Activated T-cell treated with anti-CD3 and anti-CD28 coated beads, Interleukin-2, amount 50 U/mL, for 4 hours (primary cell): ENCODE data around the gene SNAP47. TPM values are rescaled to one million over a fixed set of nuclear protein-coding genes. Genes with fewer than 3 reads are reported as not detected.

Source experiments
- ATAC-seq, 2 donors: fragments of 200-7000 bp; cut with Tn5 transposase; one replicate each; pipeline ENCODE4 v1.10.0; 2021
- DNase-seq: peaks from one replicate; pipeline ENCODE4 v3.0.0-alpha.2; 2020
- H3K27me3 Mint-ChIP-seq: one replicate; pipeline ENCODE4 v1.8.0; 2021; ENCODE audit warnings: low read depth, mixed read lengths
- H3K36me3 Mint-ChIP-seq: one replicate; pipeline ENCODE4 v1.8.0; 2022; ENCODE audit warnings: mixed read lengths; ENCODE audit not compliant: insufficient read depth
- H3K4me1 Mint-ChIP-seq: one replicate; pipeline ENCODE4 v1.8.0; 2021; ENCODE audit warnings: low read depth, mixed read lengths
- H3K4me3 Mint-ChIP-seq: one replicate; pipeline ENCODE4 v1.8.0; 2021; ENCODE audit warnings: mild to moderate bottlenecking, moderate library complexity, mixed read lengths
- H3K9me3 Mint-ChIP-seq: one replicate; pipeline ENCODE4 v1.8.0; 2021; ENCODE audit warnings: mixed read lengths
- total RNA-seq, 3 donors: library from RNA; stranded (reverse); gene quantifications; one replicate each; pipeline ENCODE4 v1.2.1, GENCODE V29; 2021

The SNAP47 gene
- total RNA-seq, 3 donors from 2014 or later, result 28.9 to 30.0 (median 29.6) TPM

DNA sequence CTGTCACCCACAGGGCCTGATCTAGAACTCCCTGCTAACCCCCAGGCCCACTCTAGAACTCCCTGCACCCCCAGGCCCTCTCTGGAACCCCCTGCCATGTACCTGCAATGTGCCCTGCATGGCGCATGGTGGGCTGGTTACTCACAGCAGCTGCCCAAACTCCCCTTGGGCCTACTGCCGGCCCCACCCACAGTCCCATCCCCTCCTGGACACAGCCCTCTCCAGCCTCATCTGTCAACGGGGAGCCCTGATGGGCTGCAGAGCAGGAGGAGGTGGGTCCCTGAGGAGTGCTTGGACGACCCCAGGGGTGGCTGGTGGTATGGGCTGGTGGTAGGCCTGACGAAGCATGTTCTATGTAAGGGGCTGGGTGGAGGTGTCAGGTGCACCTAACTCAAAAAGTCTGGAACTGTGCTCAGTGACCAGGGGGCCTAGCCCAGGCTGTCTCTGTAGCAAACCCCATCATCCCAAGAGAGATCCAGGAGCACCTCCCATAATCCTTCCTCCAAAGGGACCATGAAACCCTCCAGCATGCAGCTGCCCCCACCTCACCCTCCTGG lies 61.2 kb downstream of the SNAP47 start:
- ATAC-seq, result no peak
- H3K9me3 Mint-ChIP-seq, result no peaks in the 10 kb centered on the region
- no peak for DNase-seq
- no peaks in the 10 kb centered on the region for H3K27me3 Mint-ChIP-seq
- no peaks in the 10 kb centered on the region for H3K36me3 Mint-ChIP-seq
- no peaks in the 10 kb centered on the region for H3K4me1 Mint-ChIP-seq
- no peak overlapping the region for H3K4me3 Mint-ChIP-seq

DNA sequence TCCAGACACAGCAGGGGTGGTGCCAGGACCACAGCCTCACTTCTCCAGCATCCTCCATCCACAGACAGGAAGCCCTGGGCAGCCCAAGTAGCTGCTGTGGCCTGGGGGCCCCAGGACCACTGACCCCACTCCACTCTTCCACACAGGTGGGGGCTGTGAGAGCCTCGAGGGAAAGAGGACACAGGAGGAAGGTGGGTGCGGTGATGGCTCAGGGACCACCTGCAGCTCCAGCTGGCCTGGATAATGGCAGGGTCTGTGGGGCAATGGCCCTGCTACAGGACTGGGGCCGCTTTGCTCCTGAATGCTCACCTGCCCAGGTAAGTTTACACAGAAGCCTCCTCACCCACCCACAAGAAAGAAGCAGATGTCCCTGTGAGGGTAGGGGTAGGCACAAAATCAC lies 61.9 kb downstream of the SNAP47 start:
- no peaks in the 10 kb centered on the region for H3K27me3 Mint-ChIP-seq
- no peaks in the 10 kb centered on the region for H3K4me1 Mint-ChIP-seq
- H3K36me3 Mint-ChIP-seq, result no peaks in the 10 kb centered on the region
- ATAC-seq (no peak), DNase-seq (no peak)
- no peaks in the 10 kb centered on the region for H3K9me3 Mint-ChIP-seq
- H3K4me3 Mint-ChIP-seq, result no peak overlapping the region

DNA sequence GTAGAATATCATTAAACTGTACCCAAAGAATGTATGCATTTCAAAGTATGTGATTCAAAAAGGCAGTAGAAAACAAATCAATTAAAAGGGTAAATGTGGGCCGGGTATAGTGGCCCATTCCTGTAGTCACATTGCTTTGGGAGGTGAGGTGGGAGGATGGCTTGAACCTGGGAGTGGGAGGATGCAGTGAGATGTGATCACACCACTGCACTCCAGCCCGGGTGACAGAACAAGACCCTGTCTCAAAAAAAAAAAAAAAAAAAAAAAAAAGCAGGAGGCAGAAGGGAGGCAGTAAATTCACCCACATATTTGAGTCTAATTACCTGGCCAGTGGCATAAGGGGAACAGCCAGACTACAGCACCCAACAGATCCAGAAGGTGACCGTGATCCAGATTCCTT lies 62.4 kb downstream of the SNAP47 start:
- H3K4me1 Mint-ChIP-seq, result no peaks in the 10 kb centered on the region
- H3K36me3 Mint-ChIP-seq, result no peaks in the 10 kb centered on the region
- no peak overlapping the region for H3K4me3 Mint-ChIP-seq
- ATAC-seq (no peak), DNase-seq (no peak)
- no peaks in the 10 kb centered on the region for H3K9me3 Mint-ChIP-seq
- H3K27me3 Mint-ChIP-seq, result no peaks in the 10 kb centered on the region

DNA sequence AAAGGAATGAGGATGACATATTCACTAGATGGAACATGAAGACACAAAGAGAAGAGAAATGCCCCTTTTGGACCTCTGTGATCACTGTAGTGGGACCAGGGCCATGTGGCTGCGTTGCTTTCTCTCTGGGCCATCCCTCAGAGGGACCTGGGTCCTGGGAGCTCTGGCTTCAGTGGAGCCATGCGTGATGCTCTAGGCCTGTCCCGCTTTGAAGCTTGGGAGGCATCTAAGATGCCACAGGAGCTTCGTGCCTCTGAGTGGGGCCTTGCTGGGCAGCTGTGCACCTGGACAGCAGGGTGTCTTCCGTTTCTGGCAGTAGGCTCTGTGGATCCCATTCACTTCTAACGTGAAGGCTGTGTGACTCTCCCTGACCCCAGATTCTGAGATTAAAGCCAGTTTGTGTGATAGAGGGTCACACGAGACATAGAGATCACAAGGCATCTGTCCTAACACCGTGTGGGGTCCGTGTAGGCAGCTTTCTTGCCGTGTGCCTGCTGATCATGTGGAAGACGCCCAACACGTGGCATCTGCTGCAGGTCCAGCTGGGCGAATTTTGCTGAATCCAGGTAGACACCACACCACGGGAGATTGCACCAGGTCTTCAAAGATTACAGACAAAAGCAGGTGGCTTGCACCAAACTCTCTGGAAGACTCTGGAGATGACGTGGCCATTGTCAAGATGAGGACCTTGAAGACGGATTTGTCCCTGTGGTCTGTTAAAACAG lies 63.0 kb downstream of the SNAP47 start:
- no peak overlapping the region for H3K4me3 Mint-ChIP-seq
- H3K36me3 Mint-ChIP-seq, result no peaks in the 10 kb centered on the region
- no peak for ATAC-seq
- H3K9me3 Mint-ChIP-seq, result no peaks in the 10 kb centered on the region
- no peak for DNase-seq
- peaks cover 3% of the 10 kb centered on the region for H3K27me3 Mint-ChIP-seq
- H3K4me1 Mint-ChIP-seq, result no peaks in the 10 kb centered on the region

DNA sequence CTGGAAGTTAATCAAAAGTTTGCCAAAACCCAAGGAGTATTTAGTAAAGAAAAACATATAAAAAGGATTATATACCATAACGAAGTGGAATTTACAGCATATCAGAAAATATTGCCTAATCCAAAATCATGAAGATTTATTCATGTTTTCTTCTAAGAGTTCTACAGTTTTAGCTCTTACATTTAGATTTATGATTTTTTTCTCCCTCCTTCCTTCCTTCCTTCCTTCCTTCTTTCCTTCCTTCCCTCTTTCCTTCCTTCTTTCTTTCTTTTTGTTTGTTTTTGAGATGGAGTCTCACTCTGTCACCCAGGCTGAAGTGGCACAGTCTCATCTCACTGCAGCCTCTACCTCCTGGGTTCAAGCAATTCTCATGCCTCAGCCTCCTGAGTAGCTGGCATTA lies 64.5 kb downstream of the SNAP47 start:
- ATAC-seq (no peak), DNase-seq (no peak)
- no peak overlapping the region for H3K4me3 Mint-ChIP-seq
- H3K9me3 Mint-ChIP-seq, result peaks cover 5% of the 10 kb centered on the region
- H3K4me1 Mint-ChIP-seq, result no peaks in the 10 kb centered on the region
- peaks cover 12% of the 10 kb centered on the region for H3K27me3 Mint-ChIP-seq
- no peaks in the 10 kb centered on the region for H3K36me3 Mint-ChIP-seq

DNA sequence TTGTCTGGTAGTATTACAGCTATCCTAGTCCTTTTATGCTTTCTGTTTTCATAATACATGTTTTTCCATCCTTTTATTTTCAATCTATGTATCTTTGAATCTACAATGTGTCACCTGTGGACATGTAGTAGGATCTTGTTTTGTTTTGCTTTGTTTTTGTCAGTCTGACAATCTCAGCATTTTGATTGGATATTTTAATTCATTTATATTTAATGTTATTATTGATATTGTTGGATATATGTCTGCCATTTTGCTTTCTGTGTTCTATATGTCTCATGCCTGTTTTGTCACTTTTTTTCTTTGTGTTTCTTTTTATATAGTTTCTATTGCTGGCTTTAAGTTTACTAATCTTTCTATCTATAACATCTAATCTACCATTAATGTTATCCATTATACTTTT lies 68.7 kb downstream of the SNAP47 start:
- peaks cover 5% of the 10 kb centered on the region for H3K9me3 Mint-ChIP-seq
- H3K4me1 Mint-ChIP-seq, result peaks cover 6% of the 10 kb centered on the region
- no peak for DNase-seq
- no peak for ATAC-seq
- H3K27me3 Mint-ChIP-seq, result peaks cover 15% of the 10 kb centered on the region
- no peak overlapping the region for H3K4me3 Mint-ChIP-seq
- no peaks in the 10 kb centered on the region for H3K36me3 Mint-ChIP-seq

DNA sequence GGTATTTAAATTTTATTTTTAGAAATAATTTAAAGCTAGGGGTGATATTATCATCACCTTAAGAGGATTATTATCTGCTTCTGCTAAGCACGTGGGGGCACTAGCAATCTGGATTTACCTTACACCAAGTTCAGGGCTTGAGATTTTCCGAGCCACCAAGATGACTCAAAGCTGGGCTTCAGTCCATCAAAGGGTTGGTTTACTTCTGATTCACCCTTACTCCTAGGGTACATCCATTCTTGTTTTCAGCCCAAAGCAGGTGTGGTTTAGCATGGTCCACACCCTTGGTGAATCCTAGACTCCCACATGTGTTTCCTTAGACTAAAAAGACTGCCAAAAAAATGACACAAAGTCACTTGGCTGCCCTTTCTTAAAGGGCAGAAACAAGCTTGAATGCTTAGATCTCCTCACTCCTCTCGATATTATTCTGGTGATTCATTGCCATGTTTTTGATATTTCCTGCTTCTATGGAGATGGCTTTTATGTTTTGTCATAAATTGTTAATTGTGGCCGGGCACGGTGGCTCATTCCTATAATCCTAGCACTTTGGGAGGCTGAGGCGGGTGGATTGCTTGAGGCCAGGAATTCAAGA lies 70.5 kb downstream of the SNAP47 start:
- DNase-seq (no peak), ATAC-seq (no peak)
- peaks cover 15% of the 10 kb centered on the region for H3K27me3 Mint-ChIP-seq
- H3K4me3 Mint-ChIP-seq, result no peak overlapping the region
- H3K4me1 Mint-ChIP-seq, result peaks cover 9% of the 10 kb centered on the region
- H3K36me3 Mint-ChIP-seq, result no peaks in the 10 kb centered on the region
- peaks cover 5% of the 10 kb centered on the region for H3K9me3 Mint-ChIP-seq

DNA sequence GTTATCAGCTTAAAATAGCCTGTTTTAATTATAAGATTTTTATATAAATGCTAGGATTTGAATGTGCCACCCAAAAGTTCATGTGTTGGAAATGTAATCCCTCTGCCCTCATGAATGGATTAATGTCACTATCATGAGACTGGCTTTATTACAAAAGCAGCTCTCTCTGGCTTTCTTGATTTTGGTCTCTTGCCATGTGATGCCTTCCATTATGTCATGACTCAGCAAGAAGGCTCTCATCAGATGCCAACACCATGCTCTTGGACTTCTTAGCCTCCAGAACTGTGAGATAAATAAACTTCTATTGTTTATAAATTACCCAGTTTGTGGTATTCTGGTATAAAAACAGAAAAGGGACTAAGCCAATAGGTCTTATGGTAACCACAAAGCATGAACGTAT lies 73.3 kb downstream of the SNAP47 start:
- Mint-ChIP-seq H3K27me3 (peaks cover 9% of the 10 kb centered on the region), H3K36me3 (no peaks in the 10 kb centered on the region), H3K4me3 (no peak overlapping the region), H3K9me3 (peaks cover 18% of the 10 kb centered on the region), H3K4me1 (peaks cover 9% of the 10 kb centered on the region)
- no peak for ATAC-seq
- DNase-seq, result no peak

DNA sequence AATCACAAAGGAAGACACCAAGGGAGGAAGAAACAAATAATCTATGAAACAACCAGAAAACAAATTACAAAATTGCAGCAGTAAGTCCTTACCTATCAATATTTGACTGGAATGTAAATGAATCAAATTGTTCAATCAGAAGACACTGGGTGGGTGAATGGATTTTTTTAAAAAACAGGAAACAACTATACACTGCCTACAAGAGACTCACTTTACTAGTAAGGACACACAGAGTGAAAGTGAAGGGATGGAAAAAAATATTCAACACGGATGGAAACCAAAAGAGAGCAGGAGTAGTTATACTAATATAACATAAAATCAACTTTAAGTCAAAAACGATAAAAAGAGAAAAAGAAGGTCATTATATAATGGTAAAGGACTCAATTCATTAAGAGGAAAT lies 73.8 kb downstream of the SNAP47 start:
- DNase-seq, result no peak
- ATAC-seq, result no peak
- H3K27me3 Mint-ChIP-seq, result peaks cover 9% of the 10 kb centered on the region
- no peaks in the 10 kb centered on the region for H3K36me3 Mint-ChIP-seq
- H3K9me3 Mint-ChIP-seq, result peaks cover 18% of the 10 kb centered on the region
- peaks cover 9% of the 10 kb centered on the region for H3K4me1 Mint-ChIP-seq
- H3K4me3 Mint-ChIP-seq, result no peak overlapping the region

DNA sequence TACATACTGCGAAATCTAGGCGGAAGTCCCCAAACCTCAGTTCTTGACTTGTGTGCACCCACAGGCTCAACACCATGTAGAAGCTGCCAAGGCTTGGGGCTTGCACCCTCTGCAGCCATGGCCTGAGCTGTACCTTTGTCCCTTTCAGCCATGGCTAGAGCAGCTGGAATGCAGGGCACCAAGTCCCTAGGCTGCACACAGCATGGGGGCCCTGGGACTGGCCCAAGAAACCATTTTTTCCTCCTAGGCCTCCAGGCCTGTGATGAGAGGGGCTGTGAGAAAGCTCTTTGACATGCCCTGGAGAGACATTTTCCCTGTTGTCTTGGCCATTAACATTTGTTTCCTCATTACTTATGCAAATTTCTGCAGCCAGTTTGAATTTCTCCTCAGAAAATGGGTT lies 78.7 kb downstream of the SNAP47 start:
- ATAC-seq, result no peak
- Mint-ChIP-seq H3K36me3 (peaks cover 1% of the 10 kb centered on the region), H3K4me3 (no peak overlapping the region), H3K27me3 (no peaks in the 10 kb centered on the region), H3K4me1 (peaks cover 3% of the 10 kb centered on the region), H3K9me3 (peaks cover 19% of the 10 kb centered on the region)
- no peak for DNase-seq

DNA sequence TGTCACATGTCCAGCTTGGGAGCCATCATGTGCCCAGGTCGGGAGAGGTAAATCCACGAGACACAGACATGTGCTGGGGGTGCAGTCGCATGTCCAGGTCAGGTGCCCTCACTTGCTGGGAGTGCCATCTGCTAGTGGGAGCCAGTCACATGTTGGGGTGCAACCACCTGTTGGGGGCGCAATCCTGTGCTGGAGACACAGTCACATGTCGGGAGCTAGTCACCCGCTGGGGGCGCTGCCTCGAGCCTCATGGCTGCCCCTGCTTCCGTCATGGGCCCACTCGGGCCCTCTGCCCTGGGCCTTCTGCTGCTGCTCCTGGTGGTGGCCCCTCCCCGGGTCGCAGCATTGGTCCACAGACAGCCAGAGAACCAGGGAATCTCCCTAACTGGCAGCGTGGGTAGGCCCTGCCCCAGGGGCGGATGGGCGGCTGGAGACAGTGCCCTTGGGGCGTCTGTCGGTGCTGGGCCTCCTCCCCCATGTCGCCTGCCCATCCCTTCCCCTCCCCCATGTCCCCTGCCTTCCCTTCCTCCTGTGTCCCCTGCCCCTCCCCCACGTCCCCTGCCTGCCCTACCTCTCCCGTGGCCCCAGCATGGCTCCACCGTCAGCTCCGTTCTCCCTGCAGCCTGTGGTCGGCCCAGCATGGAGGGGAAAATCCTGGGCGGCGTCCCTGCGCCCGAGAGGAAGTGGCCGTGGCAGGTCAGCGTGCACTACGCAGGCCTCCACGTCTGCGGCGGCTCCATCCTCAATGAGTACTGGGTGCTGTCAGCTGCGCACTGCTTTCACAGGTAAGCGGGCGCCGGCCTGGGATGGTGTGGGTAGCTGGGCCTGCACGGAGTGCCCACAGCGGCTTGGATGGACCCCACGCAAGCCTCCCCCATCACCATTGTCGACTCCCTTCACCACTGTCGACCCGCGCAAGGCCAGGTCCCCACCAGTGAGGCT lies 80.5 kb downstream of the SNAP47 start, which contains the start of gene PRSS38:
TSS of gene PRSS38 (plus strand) at position 208 of the 942 bp plus-strand sequence. CDS start at position 250, 42 bp downstream.
- ATAC-seq (no peak), DNase-seq (no peak)
- Mint-ChIP-seq H3K4me1 (no peaks in the 10 kb centered on the region), H3K27me3 (no peaks in the 10 kb centered on the region), H3K4me3 (no peak within 1 kb of the TSS), H3K9me3 (peaks cover 19% of the 10 kb centered on the region), H3K36me3 (peaks cover 1% of the 10 kb centered on the region)

DNA sequence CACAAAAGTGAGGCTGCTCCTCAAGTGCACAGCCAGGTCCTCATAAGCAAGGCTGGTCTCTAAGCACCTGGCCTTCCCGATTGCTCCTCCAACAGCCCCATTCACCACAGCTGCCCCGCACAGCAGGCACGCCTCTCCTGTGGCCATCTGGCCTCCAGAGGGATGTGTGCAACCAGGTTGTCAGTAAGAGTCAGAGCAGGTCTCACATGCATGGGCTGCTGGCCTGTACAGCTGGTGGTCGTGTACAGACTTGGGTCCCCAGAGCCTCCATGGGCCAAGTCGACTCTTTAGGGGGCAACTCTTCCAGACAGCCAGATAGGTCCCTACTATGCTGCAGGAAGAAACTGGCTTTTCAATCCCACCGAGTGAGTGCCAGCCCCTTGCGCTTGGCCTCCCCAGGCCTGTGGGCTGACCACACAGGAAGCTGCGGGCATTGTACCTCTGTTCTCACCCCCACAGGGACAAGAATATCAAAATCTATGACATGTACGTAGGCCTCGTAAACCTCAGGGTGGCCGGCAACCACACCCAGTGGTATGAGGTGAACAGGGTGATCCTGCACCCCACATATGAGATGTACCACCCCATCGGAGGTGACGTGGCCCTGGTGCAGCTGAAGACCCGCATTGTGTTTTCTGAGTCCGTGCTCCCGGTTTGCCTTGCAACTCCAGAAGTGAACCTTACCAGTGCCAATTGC lies 81.7 kb downstream of the SNAP47 start:
- no peak for ATAC-seq
- H3K4me1 Mint-ChIP-seq, result no peaks in the 10 kb centered on the region
- peaks cover 27% of the 10 kb centered on the region for H3K9me3 Mint-ChIP-seq
- H3K4me3 Mint-ChIP-seq, result no peak overlapping the region
- H3K36me3 Mint-ChIP-seq, result peaks cover 1% of the 10 kb centered on the region
- H3K27me3 Mint-ChIP-seq, result no peaks in the 10 kb centered on the region
- DNase-seq, result no peak

DNA sequence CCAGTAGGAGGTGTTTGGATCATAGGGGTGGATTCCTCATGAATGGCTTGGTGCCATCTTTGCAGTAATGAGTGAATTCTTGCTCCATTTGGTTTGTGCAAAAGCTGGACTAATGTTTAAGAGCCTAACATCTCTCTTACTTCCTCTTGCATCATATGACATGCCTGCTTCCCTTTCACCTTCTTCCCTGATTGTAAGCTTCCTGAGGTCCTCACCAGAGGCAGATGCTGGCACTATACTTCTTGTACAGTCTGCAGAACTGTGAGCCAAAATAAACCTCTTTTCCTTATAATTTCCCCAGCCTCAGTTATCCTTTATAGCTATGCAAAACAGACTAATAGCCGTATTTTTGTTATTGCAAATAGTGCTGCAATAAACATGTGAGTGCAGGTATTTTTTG lies 88.3 kb downstream of the SNAP47 start:
- Mint-ChIP-seq H3K4me1 (peaks cover 13% of the 10 kb centered on the region), H3K36me3 (no peaks in the 10 kb centered on the region), H3K4me3 (no peak overlapping the region), H3K27me3 (peaks cover 7% of the 10 kb centered on the region), H3K9me3 (peaks cover 20% of the 10 kb centered on the region)
- ATAC-seq (no peak), DNase-seq (no peak)

DNA sequence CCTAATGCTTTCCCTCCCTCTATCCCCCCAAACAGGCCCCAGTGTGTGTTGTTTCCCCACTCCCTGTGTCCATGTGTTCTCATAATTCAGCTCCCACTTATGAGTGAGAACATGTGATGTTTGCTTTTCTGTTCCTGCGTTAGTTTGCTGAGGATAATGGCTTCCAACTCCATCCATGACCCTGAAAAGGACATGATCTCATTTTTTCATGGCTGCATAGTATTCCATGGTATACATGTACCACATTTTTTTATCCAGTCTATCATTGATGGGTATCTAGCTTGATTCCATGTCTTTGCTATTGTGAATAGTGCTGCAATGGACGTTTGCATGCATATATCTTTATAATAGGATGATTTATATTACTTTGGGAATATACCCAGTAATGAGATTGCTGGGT lies 89.0 kb downstream of the SNAP47 start:
- ATAC-seq (no peak), DNase-seq (no peak)
- H3K4me1 Mint-ChIP-seq, result peaks cover 17% of the 10 kb centered on the region
- peaks cover 24% of the 10 kb centered on the region for H3K9me3 Mint-ChIP-seq
- no peak overlapping the region for H3K4me3 Mint-ChIP-seq
- peaks cover 1% of the 10 kb centered on the region for H3K36me3 Mint-ChIP-seq
- peaks cover 7% of the 10 kb centered on the region for H3K27me3 Mint-ChIP-seq
